ENCODE results near the gene CEP76.

- TF ChIP-seq EZH2phosphoT487 (IDR thresholded peaks at IDR 0.05; ENCODE audit: unreplicated experiment) (no peak), EZH2 (IDR thresholded peaks at IDR 0.05; ENCODE audit: low read depth, unreplicated experiment) (no peak), CTCF (conservative IDR thresholded peaks at IDR 0.05; ENCODE audit: low read depth in 2 of 2) (no peak)
These were observed 38.8 kb upstream of the CEP76 start for GRCh38 chr18:12741351-12741750.
